WERI-Rb-1 (cell line): ENCODE data around the gene DNAI2.
"Not testable (repeated sequence)": the region's sequence is repeated elsewhere in the genome, so short reads cannot be mapped to it uniquely, and the experiment has no call there.

Source experiments
- DNase-seq: peaks from one replicate; pipeline ENCODE4 v3.0.0-alpha.2; 2020
- H3K27ac ChIP-seq: fragments of 250-450 bp; sonication (Bioruptor Pico); 2 replicates; pipeline ENCODE4 v1.5.1; 2020; ENCODE audit warnings: mild to moderate bottlenecking, moderate library complexity
- H3K27me3 ChIP-seq: fragments of 250-450 bp; sonication (Bioruptor Pico); 2 replicates; pipeline ENCODE4 v1.5.1; 2021; ENCODE audit warnings: mild to moderate bottlenecking, low read depth, moderate library complexity; ENCODE audit not compliant: insufficient read depth, severe bottlenecking
- H3K36me3 ChIP-seq: fragments of 250-450 bp; sonication (Bioruptor Pico); 2 replicates; pipeline ENCODE4 v1.5.1; 2020; ENCODE audit warnings: mild to moderate bottlenecking, moderate library complexity
- H3K4me3 ChIP-seq: 2 replicates; pipeline ENCODE4 v1.5.1; 2011; ENCODE audit warnings: low read depth, mild to moderate bottlenecking, control low read depth, low read length
- H3K9me3 ChIP-seq: fragments of 250-450 bp; sonication (Bioruptor Pico); 2 replicates; pipeline ENCODE4 v1.5.1; 2021; ENCODE audit warnings: mild to moderate bottlenecking, moderate library complexity; ENCODE audit not compliant: severe bottlenecking
- TF ChIP-seq, protein P1 (sequence below): IDR thresholded peaks from 2 replicates; pipeline ENCODE4 v1.5.1; 2011; ENCODE audit warnings: low read depth, mild to moderate bottlenecking, control low read depth, inconsistent platforms, low read length

Gene DNAI2

DNA sequence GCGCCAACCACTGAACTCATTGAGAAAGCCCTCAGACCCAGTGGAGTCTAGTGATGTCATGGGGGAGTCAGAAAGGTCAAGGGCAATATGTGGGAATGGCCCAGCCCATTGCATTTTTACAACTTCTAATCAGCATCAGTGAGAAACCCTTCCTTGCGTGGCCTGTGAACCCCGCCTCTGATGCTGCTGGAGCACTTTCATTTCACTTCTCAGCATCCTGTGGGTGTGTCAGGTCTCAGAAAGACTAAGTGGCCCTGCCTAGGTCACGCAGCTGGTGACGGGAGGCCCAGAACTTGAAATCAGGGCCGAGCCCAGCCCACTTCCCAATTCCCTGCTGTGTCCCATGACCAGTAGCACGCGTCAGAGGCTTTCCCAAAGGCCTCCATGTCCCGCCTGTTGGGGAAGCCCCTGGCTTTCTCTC lies 6.1 kb downstream of the DNAI2 start:
- H3K27ac ChIP-seq = no peak overlapping the region
- H3K9me3 ChIP-seq = peaks cover 2% of the 10 kb centered on the region
- no peak overlapping the region for H3K4me3 ChIP-seq
- TF ChIP-seq, protein P1, sequence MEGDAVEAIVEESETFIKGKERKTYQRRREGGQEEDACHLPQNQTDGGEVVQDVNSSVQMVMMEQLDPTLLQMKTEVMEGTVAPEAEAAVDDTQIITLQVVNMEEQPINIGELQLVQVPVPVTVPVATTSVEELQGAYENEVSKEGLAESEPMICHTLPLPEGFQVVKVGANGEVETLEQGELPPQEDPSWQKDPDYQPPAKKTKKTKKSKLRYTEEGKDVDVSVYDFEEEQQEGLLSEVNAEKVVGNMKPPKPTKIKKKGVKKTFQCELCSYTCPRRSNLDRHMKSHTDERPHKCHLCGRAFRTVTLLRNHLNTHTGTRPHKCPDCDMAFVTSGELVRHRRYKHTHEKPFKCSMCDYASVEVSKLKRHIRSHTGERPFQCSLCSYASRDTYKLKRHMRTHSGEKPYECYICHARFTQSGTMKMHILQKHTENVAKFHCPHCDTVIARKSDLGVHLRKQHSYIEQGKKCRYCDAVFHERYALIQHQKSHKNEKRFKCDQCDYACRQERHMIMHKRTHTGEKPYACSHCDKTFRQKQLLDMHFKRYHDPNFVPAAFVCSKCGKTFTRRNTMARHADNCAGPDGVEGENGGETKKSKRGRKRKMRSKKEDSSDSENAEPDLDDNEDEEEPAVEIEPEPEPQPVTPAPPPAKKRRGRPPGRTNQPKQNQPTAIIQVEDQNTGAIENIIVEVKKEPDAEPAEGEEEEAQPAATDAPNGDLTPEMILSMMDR = no peak
- no peak for DNase-seq
- H3K27me3 ChIP-seq = no peaks in the 10 kb centered on the region
- H3K36me3 ChIP-seq = no peaks in the 10 kb centered on the region

DNA sequence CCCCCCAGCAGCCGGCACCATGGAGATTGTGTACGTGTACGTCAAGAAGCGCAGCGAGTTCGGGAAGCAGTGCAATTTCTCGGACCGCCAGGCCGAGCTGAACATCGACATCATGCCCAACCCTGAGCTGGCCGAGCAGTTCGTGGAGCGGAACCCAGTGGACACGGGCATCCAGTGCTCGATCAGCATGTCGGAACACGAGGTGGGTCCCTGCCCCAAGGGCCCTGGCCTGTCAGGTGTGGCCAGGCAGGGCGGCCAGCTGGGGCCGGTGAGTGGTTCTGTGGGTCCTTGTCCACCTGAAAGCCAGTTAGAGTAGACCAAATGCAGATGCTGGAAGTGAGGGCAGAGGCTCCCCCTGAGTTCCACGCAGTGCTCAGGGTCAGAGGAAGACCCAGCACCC lies 7.8 kb downstream of the DNAI2 start:
- H3K27ac ChIP-seq = no peak overlapping the region
- TF ChIP-seq, protein P1 = no peak
- no peaks in the 10 kb centered on the region for H3K27me3 ChIP-seq

DNA sequence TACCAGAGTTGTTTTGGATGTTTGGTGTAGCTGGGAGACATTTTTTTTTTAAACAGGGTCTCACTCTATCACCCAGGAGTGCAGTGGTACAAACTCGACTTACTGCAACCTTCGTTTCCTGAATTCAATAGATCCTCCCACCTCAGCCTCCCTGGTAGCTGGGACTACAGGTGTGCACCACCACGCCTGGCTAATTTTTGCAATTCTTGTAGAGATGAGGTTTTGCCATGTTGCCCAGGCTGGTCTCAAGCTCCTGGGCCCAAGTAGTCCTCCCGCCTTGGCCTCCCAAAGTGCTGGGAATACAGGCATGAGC lies 8.2 kb downstream of the DNAI2 start:
- not testable (repeated sequence) for H3K36me3 ChIP-seq, DNase-seq, H3K27ac ChIP-seq, H3K4me3 ChIP-seq, H3K27me3 ChIP-seq, H3K9me3 ChIP-seq

More for the DNA sequence above, 7.8 kb downstream of the DNAI2 start:
- DNase-seq = no peak
- Histone ChIP-seq H3K9me3 (peaks cover 2% of the 10 kb centered on the region), H3K4me3 (no peak overlapping the region), H3K36me3 (no peaks in the 10 kb centered on the region)

DNA sequence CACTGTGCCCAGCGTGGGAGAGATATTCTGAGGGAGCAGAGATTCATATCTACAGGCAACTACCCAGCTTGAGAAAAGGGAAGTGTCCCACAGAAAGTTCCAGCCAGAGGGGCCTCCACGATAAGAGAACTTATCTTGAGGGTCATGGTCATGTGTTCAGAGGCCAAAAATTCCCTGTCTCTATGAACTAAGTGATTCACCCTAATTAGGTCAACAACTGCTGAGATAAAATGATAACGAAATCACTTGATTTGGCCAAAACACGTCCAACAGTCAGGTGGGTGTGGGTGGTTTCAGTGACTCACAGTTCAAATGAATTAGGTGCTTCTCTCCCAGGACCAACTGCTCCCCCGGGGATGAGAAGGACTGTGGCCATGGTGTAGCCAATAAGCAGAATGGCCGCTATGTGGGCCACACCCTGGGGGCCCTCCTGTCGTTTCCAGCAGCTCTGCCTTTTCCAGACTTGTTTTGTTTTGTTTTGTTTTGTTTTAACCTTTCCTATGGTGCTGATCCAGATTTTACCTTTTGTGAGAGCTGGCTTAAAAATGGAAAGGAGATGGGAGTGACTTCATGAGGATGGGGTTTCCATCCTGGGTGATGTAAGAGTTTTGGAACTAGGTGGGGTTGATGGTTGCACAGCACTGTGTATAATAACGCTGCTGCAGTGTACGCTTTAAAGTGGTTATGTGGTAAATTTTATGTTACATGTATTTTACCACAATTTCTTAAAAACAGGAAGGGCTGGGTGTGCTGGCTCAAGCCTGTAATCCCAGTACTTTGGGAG lies 8.7 kb downstream of the DNAI2 start:
- Histone ChIP-seq H3K9me3 (peaks cover 2% of the 10 kb centered on the region), H3K27ac (no peak overlapping the region), H3K4me3 (no peak overlapping the region), H3K27me3 (no peaks in the 10 kb centered on the region), H3K36me3 (no peaks in the 10 kb centered on the region)
- no peak for DNase-seq
- TF ChIP-seq, protein P1 = no peak

DNA sequence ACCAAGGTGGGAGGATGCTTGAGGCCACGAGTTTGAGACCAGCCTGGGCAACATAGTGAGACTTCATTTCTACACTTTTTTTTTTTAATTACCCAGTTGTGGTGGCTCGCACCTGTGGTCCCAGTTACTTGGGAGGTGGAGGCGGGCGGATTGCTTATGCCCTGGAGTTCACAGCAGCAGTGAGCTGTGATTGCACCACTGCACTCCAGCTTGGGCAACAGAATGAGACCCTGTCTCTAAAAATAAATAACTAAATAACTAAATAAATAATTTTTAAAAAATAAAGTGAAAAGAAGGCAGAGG lies 9.3 kb downstream of the DNAI2 start:
- Histone ChIP-seq H3K9me3 (peaks cover 2% of the 10 kb centered on the region), H3K4me3 (no peak overlapping the region), H3K27ac (no peak overlapping the region), H3K27me3 (no peaks in the 10 kb centered on the region), H3K36me3 (no peaks in the 10 kb centered on the region)
- no peak for DNase-seq
- TF ChIP-seq, protein P1 = no peak

DNA sequence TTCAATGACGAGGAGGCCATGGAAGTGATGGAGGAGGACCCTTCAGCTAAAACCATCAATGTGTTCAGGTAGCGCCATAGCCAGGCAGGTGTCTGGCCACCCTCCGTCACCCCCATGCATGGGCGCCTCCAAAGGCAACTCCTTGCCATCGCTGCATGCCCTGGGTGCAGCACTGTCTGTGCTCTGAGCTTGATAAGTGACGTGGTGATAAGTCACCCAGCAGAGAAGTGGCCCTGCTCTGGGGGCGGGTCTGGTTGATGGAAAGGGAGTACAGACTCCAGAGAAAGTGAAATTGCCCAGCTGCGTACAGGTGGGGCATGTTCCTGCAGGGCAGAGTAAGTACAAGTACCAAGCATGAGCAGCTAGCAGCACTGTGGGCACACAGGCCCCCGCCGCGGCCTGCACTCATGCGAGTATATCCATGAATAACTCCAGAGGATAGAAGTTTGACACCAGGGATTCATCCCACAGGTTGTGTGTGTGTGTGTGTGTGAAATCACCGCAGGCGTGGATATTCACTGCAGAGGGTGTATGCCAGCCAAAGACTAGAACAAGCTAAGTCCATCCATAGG lies 13.1 kb downstream of the DNAI2 start:
- Histone ChIP-seq H3K9me3 (peaks cover 3% of the 10 kb centered on the region), H3K27me3 (no peaks in the 10 kb centered on the region), H3K36me3 (no peaks in the 10 kb centered on the region), H3K27ac (no peak overlapping the region), H3K4me3 (no peak overlapping the region)
- DNase-seq = no peak
- TF ChIP-seq, protein P1 = no peak
